B cell (primary cell): ENCODE measurements around the gene PPP1R7. TPM values are rescaled to one million over a fixed set of nuclear protein-coding genes. Genes with fewer than 3 reads are reported as not detected.

ENCODE experiments used
- ATAC-seq: fragments of 200-7000 bp; cut with Tn5 transposase; one replicate; pipeline ENCODE4 v1.10.0; 2021; ENCODE audit warnings: low read depth, mild to moderate bottlenecking, moderate number of reproducible peaks, moderate library complexity
- CTCF ChIA-PET: fragments of 350-600 bp; sonication (Branson Sonifier 250); formaldehyde crosslinking; loops from one replicate; lab custom pipeline; 2021; ENCODE audit warnings: antibody characterized with exemption, inconsistent platforms; lab: Charles Lee
- POLR2A ChIA-PET: fragments of 350-600 bp; sonication (Branson Sonifier 250); formaldehyde crosslinking; loops from one replicate; lab custom pipeline; 2021; ENCODE audit warnings: antibody characterized with exemption; lab: Charles Lee
- DNase-seq: peaks from one replicate; pipeline ENCODE4 v3.0.0; 2013
- H2AFZ ChIP-seq: 2 replicates; pipeline ENCODE4 v1.6.1; 2012; ENCODE audit warnings: mild to moderate bottlenecking, low read depth, low read length; ENCODE audit not compliant: insufficient read depth, poor library complexity, severe bottlenecking
- H3K27ac ChIP-seq, 2 donors: 1 replicate in 1 of 2; 2 replicates in 1 of 2; pipeline ENCODE4 v1.5.1; 2012 to 2013; ENCODE audit warnings: low read length in 2 of 2, mild to moderate bottlenecking in 2 of 2, moderate library complexity in 1 of 2
- H3K27me3 ChIP-seq, 4 experiments: fragments of 200-600 bp in 1 of 4; sonication (generic) in 1 of 4; replicated peaks in 1 of 4; 1 replicate in 2 of 4; 2 replicates in 2 of 4; pipeline versions ENCODE4 v1.6.1 to v1.7.0; 2013 to 2016; ENCODE audit warnings: low read length in 3 of 4, mild to moderate bottlenecking in 2 of 4, mixed read lengths in 1 of 4, moderate library complexity in 1 of 4; ENCODE audit not compliant: insufficient read depth in 4 of 4, control insufficient read depth in 3 of 4; ENCODE audit errors: control extremely low read depth in 1 of 4
- H3K36me3 ChIP-seq, 2 experiments: replicated peaks in 1 of 2; 1 replicate in 1 of 2; 2 replicates in 1 of 2; pipeline versions ENCODE4 v1.6.1 to v1.7.1; 2013; ENCODE audit warnings: low read length in 1 of 2; ENCODE audit not compliant: insufficient read depth in 2 of 2, control insufficient read depth in 1 of 2; ENCODE audit errors: control extremely low read depth in 1 of 2, extremely low read depth in 1 of 2
- H3K4me1 ChIP-seq, 2 donors: fragments of 200-600 bp in 1 of 2; sonication (generic) in 1 of 2; 1 replicate in 1 of 2; 2 replicates in 1 of 2; pipeline versions ENCODE4 v1.5.1 to v1.6.1; 2013 to 2017; ENCODE audit warnings: low read length in 2 of 2; ENCODE audit not compliant: control insufficient read depth in 2 of 2, insufficient read depth in 2 of 2
- H3K4me2 ChIP-seq: replicated peaks from 2 replicates; pipeline ENCODE3; 2012; ENCODE audit warnings: mild to moderate bottlenecking, low read depth, low read length; ENCODE audit not compliant: poor library complexity, severe bottlenecking
- H3K4me3 ChIP-seq, 5 experiments: fragments of 200-600 bp in 1 of 5; sonication (generic) in 1 of 5; 1 replicate in 3 of 5; 2 replicates in 2 of 5; pipeline versions ENCODE4 v1.5.1 to v1.7.0; 2011 to 2016; ENCODE audit warnings: low read length in 4 of 5, mild to moderate bottlenecking in 4 of 5, low read depth in 2 of 5, control low read depth in 1 of 5, moderate library complexity in 1 of 5; ENCODE audit not compliant: insufficient read depth in 1 of 5; ENCODE audit errors: control extremely low read depth in 1 of 5, extremely low read depth in 1 of 5
- H3K79me2 ChIP-seq: fragments of 200-600 bp; sonication (generic); one replicate; pipeline ENCODE4 v1.6.0; 2016; ENCODE audit warnings: low read length; ENCODE audit not compliant: control insufficient read depth, insufficient read depth
- H3K9ac ChIP-seq: fragments of 200-600 bp; sonication (generic); 2 replicates; pipeline ENCODE4 v1.6.1; 2017; ENCODE audit warnings: mild to moderate bottlenecking, low read length, moderate library complexity
- H3K9me3 ChIP-seq, 3 donors: one replicate each; pipeline versions ENCODE4 v1.6.1 to v1.7.1; 2013; ENCODE audit warnings: low read length in 2 of 3; ENCODE audit not compliant: control insufficient read depth in 2 of 3, insufficient read depth in 1 of 3; ENCODE audit errors: control extremely low read depth in 1 of 3
- H4K20me1 ChIP-seq: 2 replicates; pipeline ENCODE4 v1.6.0; 2012; ENCODE audit warnings: mild to moderate bottlenecking, low read length; ENCODE audit not compliant: insufficient read depth, control insufficient read depth, poor library complexity, severe bottlenecking
- H3K27ac Mint-ChIP-seq: one replicate; pipeline ENCODE4 v1.8.0; 2021; ENCODE audit warnings: mixed read lengths
- H3K27me3 Mint-ChIP-seq: one replicate; pipeline ENCODE4 v1.8.0; 2021; ENCODE audit warnings: mixed read lengths
- H3K4me1 Mint-ChIP-seq: one replicate; pipeline ENCODE4 v1.8.0; 2021; ENCODE audit warnings: mixed read lengths
- H3K4me3 Mint-ChIP-seq: one replicate; pipeline ENCODE4 v1.8.0; 2021; ENCODE audit warnings: mixed read lengths
- H3K9me3 Mint-ChIP-seq: one replicate; pipeline ENCODE4 v1.8.0; 2022; ENCODE audit warnings: mixed read lengths; ENCODE audit not compliant: insufficient read depth
- CTCF ChIP-seq: fragments of 200-600 bp; IDR thresholded peaks from one replicate; pipeline ENCODE4 v1.8.0; 2022; ENCODE audit warnings: antibody characterized with exemption, mild to moderate bottlenecking
- EZH2 ChIP-seq: IDR thresholded peaks from 2 replicates; pipeline ENCODE4 v1.6.1; 2012; ENCODE audit warnings: borderline replicate concordance, low read depth, mild to moderate bottlenecking, moderate library complexity, low read length; ENCODE audit not compliant: insufficient read depth, poor library complexity, severe bottlenecking
- WGBS: methylation state at CpG from one replicate; pipeline ENCODE4 v1.1.5; 2013; ENCODE audit warnings: missing lambda C conversion rate; ENCODE audit not compliant: insufficient coverage; 5-methylcytosine and 5-hydroxymethylcytosine counted together
- intact Hi-C: fragments of 100-400 bp; cut with micrococcal nuclease; formaldehyde crosslinking; loops from one replicate; pipeline ENCODE4 v1.10.0; 2022
- polyA plus RNA-seq: library from polyadenylated mRNA; depleted of rRNA; stranded (reverse); fragments of >200 nt; gene quantifications from 2 replicates; pipeline ENCODE4 v1.2.3, GENCODE V29; 2012
- total RNA-seq, 2 donors: library from RNA; stranded (reverse); fragments of 120-200 nt in 1 of 2; gene quantifications; 1 replicate in 1 of 2; 2 replicates in 1 of 2; pipeline versions ENCODE4 v1.2.3 to v1.2.4, GENCODE V29; 2013 to 2022

Gene PPP1R7
- total and polyA plus RNA-seq, 2 donors (not counting 1 experiment from before 2014, with no cell fraction given): 37.7 to 50.9 TPM

GRCh38 chr2:241217320-241218031 is 67.2 kb downstream of the PPP1R7 start:
- ChIA-PET POLR2A (interaction anchor here (0.6 kb wide), 2 partner anchors 172 to 440 kb away, joined by 3 to 5 read pairs; no protein-coding TSS in a partner anchor), CTCF (interaction anchor here (1.7 kb wide), 2 partner anchors 139 to 303 kb away, joined by 4 read pairs; no protein-coding TSS in a partner anchor)
- Histone ChIP-seq H3K27me3 (peaks cover 0 to 2% (median 0%) of the 10 kb centered on the region in 4 experiments), H3K9me3 (no peaks in the 10 kb centered on the region), H3K4me3 (peak overlapping the region in 4 of 5 experiments; percentile 35 to 56 (median 45)), H3K9ac (peak overlapping the region; percentile 61), H3K27ac (peak overlapping the region in 1 of 2 donors; percentile 23), H3K36me3 (no peaks in the 10 kb centered on the region), H3K79me2 (no peaks in the 10 kb centered on the region), H3K4me2 (peak overlapping the region; percentile 88), H2AFZ (peak overlapping the region; percentile 71), H4K20me1 (no peaks in the 10 kb centered on the region), H3K4me1 (peaks cover 10 to 12% of the 10 kb centered on the region in 2 donors)
- no peak for TF ChIP-seq EZH2
- TF ChIP-seq CTCF: no peak
- H3K27ac Mint-ChIP-seq: peak overlapping the region; percentile 73
- intact Hi-C loops: loop anchor here (1.0 to 10.0 kb wide), 3 partner anchors 65 to 417 kb away; partner anchors contain the start of genes ATG4B, PPP1R7 and THAP4
- peaks cover 14% of the 10 kb centered on the region for H3K4me1 Mint-ChIP-seq
- peak overlapping the region; percentile 82 for H3K4me3 Mint-ChIP-seq
- 3% methylated on average over 53 of the region's 77 CpGs for WGBS
- ATAC-seq (peak; percentile 68), DNase-seq (peak; percentile 80)
- H3K9me3 Mint-ChIP-seq: no peaks in the 10 kb centered on the region
- H3K27me3 Mint-ChIP-seq: no peaks in the 10 kb centered on the region
